Erythroblast (primary cell): ENCODE measurements around the gene ITGB7.

Experiments
- GATA1 ChIP-seq: IDR thresholded peaks from 2 replicates; pipeline ENCODE4 v1.6.1; 2011; ENCODE audit warnings: low read depth, mild to moderate bottlenecking, control low read depth, low read length, moderate library complexity
- POLR2A ChIP-seq: IDR thresholded peaks from 2 replicates; pipeline ENCODE4 v1.6.1; 2011; ENCODE audit warnings: mild to moderate bottlenecking, low read length

DNA sequence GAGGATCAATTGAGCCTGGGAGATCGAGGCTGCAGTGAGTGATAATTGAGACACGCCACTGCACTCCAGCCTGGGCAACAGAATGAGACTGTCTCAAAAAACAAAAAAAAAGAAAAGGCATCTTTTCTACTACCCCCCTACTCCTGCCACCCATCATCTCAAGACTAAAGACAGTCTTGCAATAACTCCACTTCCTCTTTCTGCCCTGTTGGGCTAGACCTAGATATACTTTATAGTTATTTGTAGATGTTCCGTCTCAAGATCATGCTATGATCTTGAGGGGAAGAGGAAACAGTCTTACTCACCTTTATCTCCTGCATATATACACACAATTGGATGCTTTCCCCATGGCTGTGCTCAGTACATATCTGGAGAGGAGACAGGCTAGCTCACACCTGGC, 48.9 kb upstream of the ITGB7 start:
- no peak for TF ChIP-seq POLR2A
- TF ChIP-seq GATA1: no peak
